Transverse colon (tissue), 4 donors: ENCODE results near the gene KLHDC9. TPM values are rescaled to one million over a fixed set of nuclear protein-coding genes. Genes with fewer than 3 reads are reported as not detected.

Experiments used
- DNase-seq: peaks from one replicate; pipeline ENCODE4 v3.0.0-alpha.2; 2019
- H3K27ac ChIP-seq, 4 donors: fragments of 200-600 bp; sonication (generic); 2 replicates each; pipeline ENCODE4 v1.5.1; 2016 to 2018; ENCODE audit warnings: inconsistent platforms in 4 of 4
- H3K27me3 ChIP-seq: fragments of 200-600 bp; sonication (generic); 2 replicates; pipeline ENCODE4 v1.5.1; 2017; ENCODE audit warnings: inconsistent platforms
- H3K36me3 ChIP-seq, 4 donors: fragments of 200-600 bp; sonication (generic); 2 replicates each; pipeline ENCODE4 v1.5.1; 2017 to 2019; ENCODE audit warnings: inconsistent platforms in 4 of 4
- H3K4me1 ChIP-seq, 4 donors: fragments of 200-600 bp; sonication (generic); 2 replicates each; pipeline ENCODE4 v1.5.1; 2017 to 2020; ENCODE audit warnings: inconsistent platforms in 4 of 4
- H3K4me3 ChIP-seq, 4 donors: fragments of 200-600 bp; sonication (generic); 1 replicate in 1 of 4; 2 replicates in 3 of 4; pipeline versions ENCODE4 v1.5.1 to v1.6.1; 2017 to 2019; ENCODE audit warnings: inconsistent platforms in 4 of 4
- H3K9me3 ChIP-seq, 2 donors: fragments of 200-600 bp; sonication (generic); 2 replicates each; pipeline ENCODE4 v1.5.1; 2017 to 2019; ENCODE audit warnings: inconsistent platforms in 2 of 2
- EP300 ChIP-seq: sonication (generic); formaldehyde crosslinking; IDR thresholded peaks from one replicate; pipeline ENCODE4 v1.6.1; 2017; ENCODE audit warnings: antibody characterized with exemption, low read depth
- POLR2A ChIP-seq: fragments of 450-650 bp; IDR thresholded peaks from one replicate; pipeline ENCODE4 v1.6.1; 2016; ENCODE audit warnings: antibody characterized with exemption, mild to moderate bottlenecking, moderate library complexity
- POLR2AphosphoS5 ChIP-seq, 3 donors: sonication (generic); formaldehyde crosslinking; IDR thresholded peaks; one replicate each; pipeline ENCODE4 v1.6.1; 2016; ENCODE audit warnings: antibody characterized with exemption in 3 of 3
- WGBS, 2 donors: methylation state at CpG; one replicate each; pipeline ENCODE4 v1.1.5; 2018; ENCODE audit warnings: low coverage in 1 of 2; 5-methylcytosine and 5-hydroxymethylcytosine counted together
- in situ Hi-C, 4 donors: fragments of 200-750 bp; cut with MboI; loops; one replicate each; pipeline versions ENCODE4 v1.15.0 to v1.15.1; 2017; ENCODE audit warnings: low sequenced_read_pairs in 3 of 4, low pct_ligation_motif_present in 1 of 4, low pct_unique_long_range_greater_than_20kb in 1 of 4
- intact Hi-C: fragments of 100-400 bp; cut with DNase I; formaldehyde crosslinking; loops from one replicate; pipeline ENCODE4 v1.15.1; 2023; ENCODE audit warnings: low total_unique reads
- total RNA-seq, 4 donors: library from RNA; depleted of rRNA; stranded (reverse); fragments of >200 nt; gene quantifications; one replicate each; pipeline ENCODE4 v1.1.0, GENCODE V29; 2016
- TF ChIP-seq, protein P1 (sequence below), 5 experiments: fragments of 200-600 bp in 3 of 5; fragments of 450-650 bp in 2 of 5; sonication (generic) in 3 of 5; IDR thresholded peaks; 1 replicate in 2 of 5; 2 replicates in 3 of 5; pipeline ENCODE4 v1.5.1; 2016 to 2017; ENCODE audit warnings: antibody characterized with exemption in 5 of 5, inconsistent platforms in 3 of 5, mild to moderate bottlenecking in 2 of 5, moderate library complexity in 1 of 5

The KLHDC9 gene
- total RNA-seq, 4 donors from 2014 or later = 0.80 to 16.9 (median 8.7) TPM; not detected in 1

DNA sequence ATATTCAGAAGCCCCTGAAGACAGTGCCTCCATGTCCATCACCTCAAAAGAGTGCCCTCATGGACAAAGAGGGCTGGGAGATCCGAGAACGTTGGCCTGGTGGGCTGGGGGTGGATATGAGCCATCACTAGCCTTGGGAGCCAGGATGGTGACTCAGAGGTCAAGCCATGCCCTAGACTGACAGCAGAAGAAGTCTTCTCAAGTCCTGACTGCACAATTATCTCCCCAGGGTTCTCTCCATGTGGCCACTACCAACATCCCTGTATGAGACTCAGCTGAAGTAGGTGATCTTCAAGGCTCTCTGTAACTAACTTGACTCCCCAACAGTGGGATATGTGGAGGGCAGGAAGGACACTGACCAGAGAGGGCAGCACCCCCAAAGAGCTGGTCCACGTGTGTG lies 45.3 kb upstream of the KLHDC9 start:
- no peak for DNase-seq
- Histone ChIP-seq H3K27ac (no peak overlapping the region), H3K9me3 (no peaks in the 10 kb centered on the region), H3K27me3 (no peaks in the 10 kb centered on the region), H3K4me1 (no peaks in the 10 kb centered on the region), H3K36me3 (no peaks in the 10 kb centered on the region), H3K4me3 (no peak overlapping the region)
- in situ Hi-C loops (loop anchor here in 1 of 4 donors (25.0 kb wide), 1 partner anchor 684 kb away; the partner anchor contains the start of gene DUSP12), intact Hi-C loops (no loop called here)
- no peak for TF ChIP-seq POLR2AphosphoS5 (IDR thresholded peaks at IDR 0.05)
- TF ChIP-seq, protein P1, sequence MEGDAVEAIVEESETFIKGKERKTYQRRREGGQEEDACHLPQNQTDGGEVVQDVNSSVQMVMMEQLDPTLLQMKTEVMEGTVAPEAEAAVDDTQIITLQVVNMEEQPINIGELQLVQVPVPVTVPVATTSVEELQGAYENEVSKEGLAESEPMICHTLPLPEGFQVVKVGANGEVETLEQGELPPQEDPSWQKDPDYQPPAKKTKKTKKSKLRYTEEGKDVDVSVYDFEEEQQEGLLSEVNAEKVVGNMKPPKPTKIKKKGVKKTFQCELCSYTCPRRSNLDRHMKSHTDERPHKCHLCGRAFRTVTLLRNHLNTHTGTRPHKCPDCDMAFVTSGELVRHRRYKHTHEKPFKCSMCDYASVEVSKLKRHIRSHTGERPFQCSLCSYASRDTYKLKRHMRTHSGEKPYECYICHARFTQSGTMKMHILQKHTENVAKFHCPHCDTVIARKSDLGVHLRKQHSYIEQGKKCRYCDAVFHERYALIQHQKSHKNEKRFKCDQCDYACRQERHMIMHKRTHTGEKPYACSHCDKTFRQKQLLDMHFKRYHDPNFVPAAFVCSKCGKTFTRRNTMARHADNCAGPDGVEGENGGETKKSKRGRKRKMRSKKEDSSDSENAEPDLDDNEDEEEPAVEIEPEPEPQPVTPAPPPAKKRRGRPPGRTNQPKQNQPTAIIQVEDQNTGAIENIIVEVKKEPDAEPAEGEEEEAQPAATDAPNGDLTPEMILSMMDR (IDR thresholded peaks at IDR 0.05) = no peak
- no peak for TF ChIP-seq EP300
- TF ChIP-seq POLR2A = no peak
- WGBS, 2 donors = 72 to 100% methylated on average over 1 to 3 of the region's 3 CpGs

DNA sequence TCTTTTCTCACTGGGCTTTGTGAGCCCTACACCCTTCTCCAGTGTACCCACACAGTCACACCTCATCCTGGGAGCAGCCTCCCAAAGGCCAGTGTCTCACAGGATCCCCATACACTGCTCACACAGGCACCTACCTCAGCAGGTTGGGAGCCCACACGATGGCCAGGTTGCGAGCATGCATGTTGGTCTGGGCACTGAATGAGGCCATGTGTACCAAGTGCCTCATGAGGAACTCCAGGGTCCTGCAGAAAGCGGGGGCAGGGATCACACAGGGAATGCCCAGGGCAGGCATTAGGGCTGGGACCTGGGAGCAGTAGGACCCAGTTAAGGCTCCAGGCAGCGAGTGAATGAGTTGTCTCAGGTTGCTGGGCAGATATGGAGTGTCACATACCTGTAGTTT lies 43.9 kb upstream of the KLHDC9 start:
- DNase-seq = no peak
- intact Hi-C loops (no loop called here), in situ Hi-C loops (loop anchor here in 1 of 4 donors (25.0 kb wide), 1 partner anchor 683 kb away; the partner anchor contains the start of gene DUSP12)
- H3K4me3 ChIP-seq = no peak overlapping the region
- WGBS, 2 donors = 100% methylated on average over 4 of the region's 4 CpGs; no CpG with 5 or more reads in 1 of the 2 donors
- TF ChIP-seq, protein P1 (IDR thresholded peaks at IDR 0.05) = no peak
- TF ChIP-seq POLR2AphosphoS5 (IDR thresholded peaks at IDR 0.05) (no peak), POLR2A (no peak)
- no peak overlapping the region for H3K27ac ChIP-seq
- H3K4me1 ChIP-seq = no peaks in the 10 kb centered on the region
- no peaks in the 10 kb centered on the region for H3K36me3 ChIP-seq
- no peaks in the 10 kb centered on the region for H3K27me3 ChIP-seq
- H3K9me3 ChIP-seq = no peaks in the 10 kb centered on the region

DNA sequence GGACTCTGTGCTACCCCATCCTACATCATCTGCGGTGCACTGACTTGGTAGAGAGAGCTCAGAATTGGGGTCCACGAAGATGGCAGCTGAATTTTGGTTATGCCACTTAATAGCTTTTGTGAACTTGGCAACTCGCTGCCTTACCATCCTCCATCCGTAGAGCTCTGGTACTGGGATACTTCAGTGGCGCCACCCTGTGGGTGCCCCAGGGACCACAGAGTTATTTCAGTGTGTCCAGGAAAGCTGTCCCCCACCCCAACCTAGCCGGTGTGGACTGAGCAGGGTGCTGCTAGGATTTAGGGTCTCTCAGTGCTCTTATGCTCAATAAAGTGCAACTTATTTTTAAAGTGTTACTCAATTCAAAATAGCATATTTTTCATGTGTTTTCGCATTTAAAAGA lies 43.4 kb upstream of the KLHDC9 start:
- Histone ChIP-seq H3K27ac (no peak overlapping the region), H3K36me3 (no peaks in the 10 kb centered on the region), H3K4me1 (no peaks in the 10 kb centered on the region), H3K9me3 (no peaks in the 10 kb centered on the region), H3K27me3 (no peaks in the 10 kb centered on the region), H3K4me3 (no peak overlapping the region)
- 79 to 100% methylated on average over 1 to 7 of the region's 7 CpGs for WGBS, 2 donors
- in situ Hi-C loops = loop anchor here in 1 of 4 donors (25.0 kb wide), 1 partner anchor 682 kb away; the partner anchor contains the start of gene DUSP12
- no peak for DNase-seq
- intact Hi-C loops = no loop called here
- TF ChIP-seq, protein P1 (IDR thresholded peaks at IDR 0.05) = no peak
- TF ChIP-seq POLR2AphosphoS5 (IDR thresholded peaks at IDR 0.05) (no peak), EP300 (no peak), POLR2A (no peak)

DNA sequence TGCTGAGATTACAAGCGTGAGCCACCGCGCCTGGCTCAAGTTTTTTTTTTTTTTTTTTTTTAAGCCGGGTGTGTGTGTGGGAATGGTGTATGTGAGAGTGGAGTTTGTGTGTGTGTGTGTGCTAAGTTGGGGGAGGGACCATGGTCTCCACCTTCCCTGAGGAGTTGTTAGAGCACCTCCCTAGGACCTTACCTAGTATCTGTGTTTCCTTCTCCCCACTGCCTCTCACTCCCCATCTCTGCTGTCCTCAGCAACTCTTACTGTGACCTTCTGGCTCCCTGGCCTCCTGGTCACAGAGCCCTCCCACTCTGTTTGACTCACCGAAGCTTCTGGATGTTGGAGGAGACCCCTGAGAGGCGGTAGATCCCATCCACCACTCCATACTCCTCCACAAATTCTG lies 38.9 kb upstream of the KLHDC9 start:
- Histone ChIP-seq H3K27me3 (no peaks in the 10 kb centered on the region), H3K9me3 (no peaks in the 10 kb centered on the region), H3K4me3 (no peak overlapping the region), H3K36me3 (no peaks in the 10 kb centered on the region), H3K4me1 (no peaks in the 10 kb centered on the region), H3K27ac (no peak overlapping the region)
- no peak for DNase-seq
- TF ChIP-seq POLR2A (no peak), POLR2AphosphoS5 (IDR thresholded peaks at IDR 0.05) (no peak), EP300 (no peak)
- TF ChIP-seq, protein P1 (IDR thresholded peaks at IDR 0.05) = no peak
- in situ Hi-C loops = loop anchor here in 1 of 4 donors (25.0 kb wide), 1 partner anchor 678 kb away; the partner anchor contains the start of gene DUSP12
- intact Hi-C loops = no loop called here
- WGBS, 2 donors = 80 to 82% methylated on average over 5 to 6 of the region's 6 CpGs
